CD4-positive, alpha-beta T cell (primary cell): ENCODE data around the gene RAB40A. TPM values are rescaled to one million over a fixed set of nuclear protein-coding genes. Genes with fewer than 3 reads are reported as not detected.

Source experiments
- ATAC-seq: fragments of 200-7000 bp; cut with Tn5 transposase; one replicate; pipeline ENCODE4 v1.10.0; 2022; ENCODE audit warnings: mild to moderate bottlenecking; ENCODE audit not compliant: poor library complexity
- CTCF ChIA-PET: fragments of 350-600 bp; sonication (Branson Sonifier 250); formaldehyde crosslinking; loops from one replicate; lab custom pipeline; 2021; ENCODE audit warnings: antibody characterized with exemption, inconsistent platforms; lab: Charles Lee
- POLR2A ChIA-PET: fragments of 350-600 bp; sonication (Branson Sonifier 250); formaldehyde crosslinking; loops from one replicate; lab custom pipeline; 2021; ENCODE audit warnings: antibody characterized with exemption, inconsistent platforms; lab: Charles Lee
- DNase-seq, 14 experiments: peaks; one replicate each; pipeline ENCODE4 v3.0.0-alpha.2; 2013 to 2020; ENCODE audit warnings: mixed read lengths in 2 of 14
- H3K27ac ChIP-seq, 2 donors: one replicate each; pipeline versions ENCODE4 v1.5.1 to v1.7.0; 2013; ENCODE audit warnings: low read length in 2 of 2, low read depth in 1 of 2, mild to moderate bottlenecking in 1 of 2
- H3K27me3 ChIP-seq, 2 experiments: 1 replicate in 1 of 2; 2 replicates in 1 of 2; pipeline versions ENCODE4 v1.6.1 to v1.7.0; 2013; ENCODE audit warnings: low read length in 2 of 2, control low read depth in 1 of 2, mild to moderate bottlenecking in 1 of 2, moderate library complexity in 1 of 2; ENCODE audit not compliant: insufficient read depth in 2 of 2, control insufficient read depth in 1 of 2
- H3K36me3 ChIP-seq: one replicate; pipeline ENCODE4 v1.6.1; 2013; ENCODE audit warnings: low read length, control low read depth; ENCODE audit not compliant: insufficient read depth
- H3K4me1 ChIP-seq: one replicate; pipeline ENCODE4 v1.6.1; 2013; ENCODE audit warnings: low read length, control low read depth; ENCODE audit not compliant: insufficient read depth
- H3K4me3 ChIP-seq: one replicate; pipeline ENCODE4 v1.5.1; 2013; ENCODE audit warnings: mild to moderate bottlenecking, low read length, moderate library complexity
- H3K9me3 ChIP-seq, 2 experiments: 1 replicate in 1 of 2; 2 replicates in 1 of 2; pipeline versions ENCODE4 v1.6.1 to v1.7.0; 2013; ENCODE audit warnings: low read length in 2 of 2, mild to moderate bottlenecking in 2 of 2, control low read depth in 1 of 2, moderate library complexity in 1 of 2; ENCODE audit not compliant: control insufficient read depth in 1 of 2, insufficient read depth in 1 of 2
- H3K27ac Mint-ChIP-seq: one replicate; pipeline ENCODE4 v1.8.0; 2020; ENCODE audit warnings: mixed read lengths
- H3K27me3 Mint-ChIP-seq: one replicate; pipeline ENCODE4 v1.8.0; 2021; ENCODE audit warnings: mixed read lengths
- H3K36me3 Mint-ChIP-seq: one replicate; pipeline ENCODE4 v1.8.0; 2021; ENCODE audit warnings: low read depth, mixed read lengths
- H3K4me1 Mint-ChIP-seq: one replicate; pipeline ENCODE4 v1.8.0; 2021; ENCODE audit warnings: low read depth, mixed read lengths
- H3K4me3 Mint-ChIP-seq: one replicate; pipeline ENCODE4 v1.8.0; 2020; ENCODE audit warnings: mild to moderate bottlenecking, mixed read lengths
- H3K9me3 Mint-ChIP-seq: one replicate; pipeline ENCODE4 v1.8.0; 2020; ENCODE audit warnings: mixed read lengths
- CTCF ChIP-seq: fragments of 200-600 bp; IDR thresholded peaks from one replicate; pipeline ENCODE4 v1.8.0; 2022; ENCODE audit warnings: antibody characterized with exemption, mild to moderate bottlenecking
- intact Hi-C, 2 experiments: fragments of 100-400 bp; cut with DNase I in 1 of 2; cut with micrococcal nuclease in 1 of 2; formaldehyde crosslinking; loops; one replicate each; pipeline versions ENCODE4 v1.15.1 to v1.9.0; 2023 to 2025; cut with DNase I, micrococcal nuclease
- total RNA-seq, 174 experiments: library from RNA in 2 of 174; stranded (reverse) in 2 of 174; gene quantifications; one replicate each; pipeline ENCODE4 v1.2.3 and lab custom pipeline; 2021 to 2026

The RAB40A gene
- total RNA-seq, 2 experiments from 2014 or later, result 0.16 TPM; not detected in 1

- no peak overlapping the region for H3K27ac Mint-ChIP-seq
- no peaks in the 10 kb centered on the region for H3K9me3 Mint-ChIP-seq
- DNase-seq (no peak), ATAC-seq (no peak)
- TF ChIP-seq CTCF, result no peak
- Histone ChIP-seq H3K27ac (no peak overlapping the region), H3K36me3 (no peaks in the 10 kb centered on the region), H3K4me3 (no peak overlapping the region), H3K27me3 (no peaks in the 10 kb centered on the region), H3K4me1 (no peaks in the 10 kb centered on the region), H3K9me3 (no peaks in the 10 kb centered on the region)
- no peaks in the 10 kb centered on the region for H3K27me3 Mint-ChIP-seq
- no peaks in the 10 kb centered on the region for H3K36me3 Mint-ChIP-seq
- no peaks in the 10 kb centered on the region for H3K4me1 Mint-ChIP-seq
- no peak overlapping the region for H3K4me3 Mint-ChIP-seq
- POLR2A ChIA-PET, result no interaction called here
- CTCF ChIA-PET, result no interaction called here
- intact Hi-C loops, result no loop called here
These were observed 43.5 kb upstream of the RAB40A start for GRCh38 chrX:103562801-103563200.

GRCh38 chrX:103560256-103560655 lies 41.0 kb upstream of the RAB40A start:
- Mint-ChIP-seq H3K4me3 (no peak overlapping the region), H3K27me3 (no peaks in the 10 kb centered on the region), H3K27ac (no peak overlapping the region), H3K36me3 (no peaks in the 10 kb centered on the region), H3K9me3 (no peaks in the 10 kb centered on the region), H3K4me1 (no peaks in the 10 kb centered on the region)
- ATAC-seq (no peak), DNase-seq (no peak)
- CTCF ChIA-PET, result no interaction called here
- H3K27ac ChIP-seq, result no peak overlapping the region
- H3K27me3 ChIP-seq, result no peaks in the 10 kb centered on the region
- intact Hi-C loops, result no loop called here
- no peaks in the 10 kb centered on the region for H3K9me3 ChIP-seq
- POLR2A ChIA-PET, result no interaction called here
- no peak overlapping the region for H3K4me3 ChIP-seq
- TF ChIP-seq CTCF, result no peak
- no peaks in the 10 kb centered on the region for H3K36me3 ChIP-seq
- no peaks in the 10 kb centered on the region for H3K4me1 ChIP-seq

- no peaks in the 10 kb centered on the region for H3K27me3 Mint-ChIP-seq
- H3K9me3 ChIP-seq, result no peaks in the 10 kb centered on the region
- H3K36me3 ChIP-seq, result no peaks in the 10 kb centered on the region
- ATAC-seq, result no peak
- H3K9me3 Mint-ChIP-seq, result no peaks in the 10 kb centered on the region
- peaks cover 6% of the 10 kb centered on the region for H3K4me1 ChIP-seq
- ChIA-PET POLR2A (no interaction called here), CTCF (no interaction called here)
- H3K27me3 ChIP-seq, result no peaks in the 10 kb centered on the region
- TF ChIP-seq CTCF, result no peak
- no peak for DNase-seq
- H3K4me1 Mint-ChIP-seq, result peaks cover 12% of the 10 kb centered on the region
- no peak overlapping the region for H3K27ac ChIP-seq
- intact Hi-C loops, result no loop called here
- no peak overlapping the region for H3K27ac Mint-ChIP-seq
- H3K36me3 Mint-ChIP-seq, result no peaks in the 10 kb centered on the region
- H3K4me3 ChIP-seq, result no peak overlapping the region
- H3K4me3 Mint-ChIP-seq, result no peak overlapping the region
These were observed 37.8 kb upstream of the RAB40A start for GRCh38 chrX:103556963-103557612.
